Stimulated activated memory B cell treated with anti-CD40 and anti-IgM and Interleukin-4, amounts not matched to agents 10 μg/mL and 1 μg/mL and 100 μg/mL, for 72 hours (primary cell): ENCODE measurements around the gene ESCO1.

Source experiments
- ATAC-seq: fragments of 150-1000 bp; cut with Tn5 transposase; 2 replicates; pipeline ENCODE4 v1.10.0; 2021
- H3K27ac Mint-ChIP-seq: one replicate; pipeline ENCODE4 v1.8.0; 2022; ENCODE audit warnings: mild to moderate bottlenecking, mixed read lengths
- H3K27me3 Mint-ChIP-seq: one replicate; pipeline ENCODE4 v1.8.0; 2022; ENCODE audit warnings: mixed read lengths
- H3K36me3 Mint-ChIP-seq: one replicate; pipeline ENCODE4 v1.8.0; 2022; ENCODE audit warnings: mixed read lengths
- H3K4me1 Mint-ChIP-seq: one replicate; pipeline ENCODE4 v1.8.0; 2022; ENCODE audit warnings: mixed read lengths
- H3K4me3 Mint-ChIP-seq: one replicate; pipeline ENCODE4 v1.8.0; 2022; ENCODE audit warnings: mild to moderate bottlenecking, moderate library complexity, mixed read lengths
- H3K9me3 Mint-ChIP-seq: one replicate; pipeline ENCODE4 v1.8.0; 2022; ENCODE audit warnings: mixed read lengths

Gene ESCO1

GRCh38 chr18:21483051-21483450 is 117.5 kb downstream of the ESCO1 start:
- Mint-ChIP-seq H3K27ac (no peak overlapping the region), H3K4me1 (no peaks in the 10 kb centered on the region), H3K27me3 (peaks cover 9% of the 10 kb centered on the region), H3K36me3 (no peaks in the 10 kb centered on the region), H3K4me3 (no peak overlapping the region), H3K9me3 (no peaks in the 10 kb centered on the region)
- ATAC-seq: no peak

GRCh38 chr18:21481739-21482138 is 118.8 kb downstream of the ESCO1 start:
- Mint-ChIP-seq H3K27me3 (peaks cover 9% of the 10 kb centered on the region), H3K36me3 (no peaks in the 10 kb centered on the region), H3K4me3 (no peak overlapping the region), H3K4me1 (no peaks in the 10 kb centered on the region), H3K9me3 (no peaks in the 10 kb centered on the region), H3K27ac (no peak overlapping the region)
- no peak for ATAC-seq

DNA sequence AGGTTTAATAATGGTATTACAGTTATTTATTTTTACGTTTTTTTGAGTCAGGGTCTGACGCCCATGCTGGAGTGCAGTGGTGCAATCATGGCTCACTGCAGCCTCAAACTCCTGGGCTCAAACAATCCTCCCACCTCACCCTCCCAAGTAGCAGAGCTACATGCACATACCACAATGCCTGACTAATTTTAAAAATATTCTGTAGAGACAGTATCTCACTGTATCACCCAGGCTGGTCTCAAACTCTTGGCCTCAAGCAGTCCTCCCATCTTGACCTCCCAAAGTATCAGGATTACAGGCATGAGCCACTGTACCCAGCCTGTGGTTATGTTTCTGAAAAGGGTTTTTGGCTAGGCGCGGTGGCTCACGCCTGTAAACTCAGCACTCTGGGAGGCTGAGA is 120.8 kb downstream of the ESCO1 start:
- H3K9me3 Mint-ChIP-seq: no peaks in the 10 kb centered on the region
- no peaks in the 10 kb centered on the region for H3K4me1 Mint-ChIP-seq
- peaks cover 17% of the 10 kb centered on the region for H3K27me3 Mint-ChIP-seq
- ATAC-seq: no peak
- no peaks in the 10 kb centered on the region for H3K36me3 Mint-ChIP-seq
- H3K27ac Mint-ChIP-seq: no peak overlapping the region
- no peak overlapping the region for H3K4me3 Mint-ChIP-seq
